ENCODE data around the gene TBCK.
"Not testable (repeated sequence)": the region's sequence is repeated elsewhere in the genome, so short reads cannot be mapped to it uniquely, and the experiment has no call there.

TBCK gene

DNA sequence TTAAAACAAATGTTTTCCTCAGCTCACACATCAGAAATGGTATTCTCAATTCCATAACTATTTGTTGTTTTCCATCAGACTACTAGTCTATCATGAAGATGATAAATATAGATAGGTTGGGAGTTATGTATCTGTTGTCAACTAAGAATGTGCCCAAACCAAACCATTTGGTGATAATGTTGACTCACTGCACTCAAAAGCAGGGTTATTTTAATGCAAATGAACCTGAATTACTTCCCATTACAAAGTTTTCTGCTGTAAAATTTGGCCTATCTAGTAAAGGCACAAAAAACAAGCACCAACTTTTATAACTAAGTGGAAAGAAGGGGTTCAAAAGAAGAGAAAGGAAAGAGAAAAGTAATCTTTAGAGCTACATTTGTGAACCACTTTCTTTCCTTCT, 93.5 kb downstream of the TBCK start:
- no peak for DNase-seq (ENCODE audit: low spot score)

DNA sequence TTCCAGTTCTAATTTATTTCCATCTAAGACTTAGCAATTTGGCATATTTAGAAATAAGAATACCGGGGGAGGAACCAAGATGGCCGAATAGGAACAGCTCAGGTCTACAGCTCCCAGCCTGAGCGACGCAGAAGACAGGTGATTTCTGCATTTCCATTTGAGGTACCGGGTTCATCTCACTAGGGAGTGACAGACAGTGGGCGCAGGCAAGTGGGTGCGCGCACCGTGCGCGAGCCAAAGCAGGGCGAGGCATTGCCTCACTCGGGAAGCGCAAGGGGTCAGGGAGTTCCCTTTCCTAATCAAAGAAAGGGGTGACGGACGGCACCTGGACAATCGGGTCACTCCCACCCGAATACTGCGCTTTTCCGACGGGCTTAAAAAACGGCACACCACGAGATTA, 102.7 kb downstream of the TBCK start:
- not testable (repeated sequence) for DNase-seq (ENCODE audit: low spot score)

DNA sequence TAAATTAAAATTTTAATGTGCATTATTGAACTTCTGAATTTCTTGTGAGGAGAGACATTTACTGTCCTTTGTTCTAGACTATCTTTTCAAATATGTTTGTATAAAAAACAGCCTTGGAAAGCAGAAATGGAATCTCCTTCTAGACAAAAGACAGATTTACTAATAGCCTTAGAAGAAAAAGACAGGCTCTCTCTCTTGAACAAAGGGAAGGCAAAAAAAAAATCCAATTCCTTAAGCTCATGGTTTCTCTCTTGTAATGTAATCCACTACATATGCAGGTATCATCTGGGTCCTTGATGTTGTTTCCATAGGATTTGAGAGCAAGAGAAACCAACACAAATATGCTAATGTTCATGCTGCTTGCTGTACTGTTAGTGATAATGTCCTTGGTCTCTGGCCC, 106.0 kb downstream of the TBCK start:
- DNase-seq (ENCODE audit: low spot score) = no peak

DNA sequence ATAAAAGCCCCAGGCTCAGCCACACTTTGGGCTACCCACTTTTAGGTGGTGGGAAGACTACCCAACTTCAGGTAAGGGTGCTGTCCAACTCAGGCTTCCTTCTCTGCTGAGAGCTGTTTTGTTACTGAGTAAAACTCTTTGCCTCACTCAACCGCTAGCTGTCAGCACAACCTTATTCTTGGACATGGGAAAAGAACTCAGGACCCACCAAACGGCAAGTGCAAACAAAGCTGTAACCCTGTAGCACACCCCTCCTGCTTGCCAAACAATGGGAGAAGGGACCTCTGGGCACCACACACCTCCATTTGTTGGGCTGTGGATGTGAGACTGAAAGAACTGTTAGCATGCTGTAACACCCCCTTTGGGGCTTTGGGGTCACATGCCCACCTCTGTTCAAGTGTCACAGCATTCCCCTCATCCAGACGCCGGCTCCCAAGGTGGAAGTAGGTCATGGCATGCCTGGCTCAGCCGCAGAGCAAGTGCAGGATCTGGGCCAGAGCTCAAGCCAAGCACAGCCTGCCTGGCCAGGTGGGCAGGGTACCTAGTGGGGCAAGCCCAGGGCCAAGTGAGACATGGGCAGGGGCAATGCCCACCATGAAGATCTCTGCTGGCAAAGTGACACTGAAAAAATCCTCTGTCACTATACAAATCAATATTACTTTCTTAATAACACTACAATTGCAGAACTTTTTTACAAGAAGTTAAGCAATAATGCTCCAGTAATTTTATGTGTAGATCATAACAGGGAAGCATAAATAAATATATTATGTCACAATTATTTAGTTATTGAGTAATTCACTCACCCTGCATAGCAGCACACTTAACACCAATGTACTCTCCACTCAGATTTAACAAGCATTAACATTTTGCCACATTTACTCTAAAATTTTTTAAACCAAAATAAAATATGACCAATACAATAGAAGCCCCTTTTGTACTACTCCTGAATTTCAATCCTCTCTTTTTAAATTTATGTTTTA, 107.2 kb downstream of the TBCK start:
- no peak for DNase-seq (ENCODE audit: low spot score)

DNA sequence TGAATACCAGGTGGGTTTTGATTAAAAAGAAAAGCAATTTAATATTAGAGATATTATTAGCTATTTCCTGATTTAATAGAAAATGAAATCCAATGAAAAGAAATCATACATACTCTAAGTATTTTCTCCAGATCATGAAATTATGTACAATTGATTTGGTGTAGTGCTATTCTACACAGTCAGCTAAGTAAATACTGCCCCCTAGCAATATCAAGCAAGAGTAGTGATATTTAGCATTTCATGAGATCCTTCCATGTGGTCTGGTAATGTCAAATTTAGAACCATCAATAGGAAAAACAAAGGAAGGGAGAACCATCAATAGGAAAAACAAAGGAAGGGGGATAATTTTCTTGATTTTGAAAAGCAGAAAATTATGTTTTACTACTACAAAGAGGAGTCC, 114.6 kb downstream of the TBCK start:
- DNase-seq (ENCODE audit: low spot score) = no peak

DNA sequence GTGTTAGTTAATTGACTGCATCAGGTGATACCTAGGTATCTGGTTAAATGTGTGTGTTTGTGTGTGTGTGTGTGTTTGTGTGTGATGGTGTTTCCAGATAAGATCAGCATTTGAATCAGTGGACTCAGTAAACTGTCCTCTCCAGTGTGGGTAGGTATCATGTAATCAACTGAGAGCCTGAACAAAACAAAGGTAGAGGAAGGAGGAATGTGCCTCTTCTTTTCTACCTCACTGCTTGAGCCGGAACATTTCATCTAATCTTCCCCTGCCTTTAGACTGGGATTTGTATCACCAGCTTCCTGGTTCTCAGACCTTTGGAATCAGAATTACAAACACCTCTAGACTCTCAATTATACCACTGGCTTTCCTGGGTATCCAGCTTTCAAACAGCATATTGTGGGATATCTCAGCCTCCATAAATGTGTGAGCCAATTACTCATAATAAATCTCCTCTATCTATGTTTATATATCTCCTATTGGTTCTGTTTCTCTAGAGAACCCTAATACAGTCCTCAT, 120.5 kb downstream of the TBCK start:
- DNase-seq (ENCODE audit: low spot score) = no peak

DNA sequence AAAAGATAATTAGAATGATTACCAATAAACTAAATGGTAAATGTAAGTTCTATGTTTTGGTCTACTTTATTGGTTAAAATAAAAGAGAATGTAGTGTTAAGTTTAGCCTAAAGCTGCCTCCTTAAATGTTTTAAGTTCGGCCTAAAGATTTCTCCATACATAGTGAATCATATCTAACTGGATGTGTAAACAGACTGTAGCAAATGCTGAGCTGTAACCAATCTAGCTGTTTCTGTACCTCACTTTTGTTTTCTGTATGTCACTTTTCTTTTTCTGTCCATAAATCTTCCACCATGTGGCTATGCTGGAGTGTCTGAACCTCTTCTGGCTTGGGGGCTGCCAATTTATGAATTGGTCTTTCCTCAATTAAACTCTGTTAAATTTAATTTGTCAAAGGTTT, 121.2 kb downstream of the TBCK start:
- no peak for DNase-seq (ENCODE audit: low spot score)

DNA sequence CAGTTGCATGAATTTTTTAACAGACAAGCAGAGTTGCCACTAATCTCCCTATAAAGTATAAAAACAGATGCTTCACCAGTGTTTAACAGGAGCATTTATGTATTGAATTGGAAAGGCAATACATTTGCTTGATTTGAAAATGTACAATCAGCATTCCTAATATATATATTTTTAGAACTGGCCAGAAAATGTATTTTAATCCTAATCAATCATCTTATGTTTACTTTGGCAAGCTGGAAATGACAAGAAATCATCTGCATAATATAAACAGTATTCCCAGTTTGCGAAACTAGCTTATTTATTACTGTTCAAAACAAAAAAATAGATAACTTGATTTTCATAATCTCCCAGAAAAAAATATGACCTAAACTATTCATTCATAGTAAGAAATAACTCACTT, 123.9 kb downstream of the TBCK start:
- DNase-seq (ENCODE audit: low spot score) = no peak

DNA sequence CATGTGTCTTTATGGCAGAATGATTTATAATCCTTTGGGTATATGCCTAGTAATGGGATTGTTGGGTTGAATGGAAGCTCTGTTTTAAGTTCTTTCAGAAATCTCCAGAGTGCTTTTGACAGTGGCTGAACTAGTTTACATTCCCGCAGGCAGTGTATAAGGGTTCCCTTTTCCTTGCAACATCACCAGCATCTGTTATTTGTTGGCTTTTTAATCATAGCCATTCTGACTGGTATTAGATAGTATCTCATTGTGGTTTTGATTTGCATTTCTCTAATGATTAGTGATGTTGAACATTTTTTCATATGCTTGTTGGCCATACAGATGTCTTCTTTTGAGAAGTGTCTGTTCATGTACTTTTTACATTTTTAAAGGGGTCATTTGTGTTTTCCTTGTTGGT, 129.8 kb downstream of the TBCK start:
- DNase-seq (ENCODE audit: low spot score) = no peak

DNA sequence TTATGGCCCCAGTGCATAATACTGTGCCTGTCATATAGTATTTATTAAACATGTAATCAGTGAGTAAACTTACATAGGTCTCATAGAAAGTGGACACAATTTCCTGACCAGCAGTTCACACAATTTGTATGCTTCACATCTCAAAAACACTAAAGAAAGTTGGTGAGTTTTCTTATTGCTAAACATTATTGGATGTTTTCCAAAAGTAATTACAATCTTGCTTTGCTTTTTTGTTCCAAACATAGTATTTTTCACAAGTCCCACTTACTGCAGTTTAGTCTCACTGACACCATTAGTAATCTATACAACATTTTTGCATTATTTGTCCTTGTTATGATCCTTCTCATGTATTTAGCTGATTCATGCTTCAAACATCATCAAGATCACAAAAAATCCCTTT, 132.5 kb downstream of the TBCK start:
- DNase-seq (ENCODE audit: low spot score) = no peak

DNA sequence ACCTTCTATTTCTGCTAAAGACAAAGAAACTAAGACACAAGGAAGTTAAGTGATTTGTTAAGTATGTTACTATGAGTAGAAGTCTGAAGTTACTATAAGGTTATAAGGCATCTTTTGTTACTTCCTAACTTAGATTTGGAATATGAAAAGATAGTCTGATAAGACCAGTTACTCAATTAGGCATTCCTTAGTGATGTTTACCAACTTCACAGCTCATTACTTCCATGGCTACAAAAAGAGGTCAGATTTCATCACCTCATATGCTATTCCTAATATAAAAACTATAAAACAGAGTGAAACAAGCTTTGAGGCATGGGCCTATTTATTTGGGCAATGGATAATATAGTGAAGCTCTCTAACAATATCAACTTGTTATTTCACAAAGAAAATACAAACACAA, 143.1 kb downstream of the TBCK start:
- DNase-seq (ENCODE audit: low spot score) = no peak

DNA sequence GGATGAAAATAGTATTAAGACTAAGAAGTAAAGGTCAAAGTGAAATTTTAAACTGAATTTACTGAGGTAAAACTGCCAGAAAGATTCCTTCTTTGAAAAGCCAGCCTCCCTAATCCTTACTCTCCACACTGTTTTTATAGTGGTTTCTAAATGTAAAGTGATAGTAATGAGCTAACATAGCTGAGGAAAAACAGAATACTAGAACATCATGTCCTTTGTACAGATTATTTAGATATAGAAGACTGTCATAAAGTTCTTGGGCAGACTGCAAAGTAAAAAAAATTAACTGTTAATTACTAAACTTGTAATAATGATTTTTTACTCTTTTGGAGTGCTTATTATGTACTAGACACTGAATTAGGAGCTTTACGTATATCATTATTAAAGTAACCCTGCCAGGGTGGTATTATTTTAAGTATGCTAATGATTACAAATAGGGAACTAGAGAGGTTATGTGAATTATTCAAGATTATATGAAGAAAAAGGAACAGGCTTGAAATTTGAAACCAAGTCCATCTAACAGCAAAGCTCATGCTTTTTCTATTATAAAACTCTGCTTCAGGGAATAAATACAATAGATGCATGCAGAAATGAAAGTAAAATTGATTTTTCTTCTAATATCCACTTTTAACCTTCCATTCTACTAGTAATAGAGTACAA, 150.5 kb downstream of the TBCK start:
- no peak for DNase-seq (ENCODE audit: low spot score)

DNA sequence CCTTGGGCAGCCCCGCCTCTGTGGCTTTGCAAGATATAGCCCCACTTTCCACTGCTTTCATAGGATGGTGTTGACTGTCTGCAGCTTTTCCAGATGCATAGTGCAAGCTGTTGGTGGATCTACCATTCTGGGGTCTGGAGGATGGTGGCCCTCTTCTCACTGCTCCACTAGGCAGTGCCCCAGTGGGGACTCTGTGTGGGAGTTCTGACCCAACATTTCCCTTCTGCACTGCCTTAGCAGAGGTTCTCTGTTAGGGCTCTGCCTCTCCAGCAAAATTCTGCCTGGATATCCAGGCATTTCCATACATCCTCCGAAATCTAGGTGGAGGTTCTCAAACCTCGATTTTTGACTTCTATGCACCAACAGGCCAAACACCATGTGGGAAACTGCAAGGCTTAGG, 153.7 kb downstream of the TBCK start:
- no peak for DNase-seq (ENCODE audit: low spot score)

DNA sequence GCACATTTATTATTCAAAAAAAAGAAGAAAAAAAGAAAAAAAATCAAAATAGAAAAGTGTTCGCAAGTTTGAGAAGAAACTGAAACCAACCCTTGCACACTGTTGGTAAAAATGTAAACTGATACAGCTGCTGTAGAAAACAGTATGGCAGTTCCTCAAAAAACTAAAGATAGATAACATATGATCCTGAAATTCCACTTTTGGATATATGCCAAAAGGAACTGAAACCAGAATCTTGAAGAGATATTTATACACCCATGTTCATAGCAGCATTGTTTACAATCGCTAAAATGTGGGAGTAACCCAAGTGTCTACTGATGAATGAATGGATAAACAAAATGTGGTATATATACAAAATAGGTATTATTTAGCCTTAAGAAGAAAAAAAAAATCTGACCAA, 155.4 kb downstream of the TBCK start:
- DNase-seq (ENCODE audit: low spot score) = no peak

DNA sequence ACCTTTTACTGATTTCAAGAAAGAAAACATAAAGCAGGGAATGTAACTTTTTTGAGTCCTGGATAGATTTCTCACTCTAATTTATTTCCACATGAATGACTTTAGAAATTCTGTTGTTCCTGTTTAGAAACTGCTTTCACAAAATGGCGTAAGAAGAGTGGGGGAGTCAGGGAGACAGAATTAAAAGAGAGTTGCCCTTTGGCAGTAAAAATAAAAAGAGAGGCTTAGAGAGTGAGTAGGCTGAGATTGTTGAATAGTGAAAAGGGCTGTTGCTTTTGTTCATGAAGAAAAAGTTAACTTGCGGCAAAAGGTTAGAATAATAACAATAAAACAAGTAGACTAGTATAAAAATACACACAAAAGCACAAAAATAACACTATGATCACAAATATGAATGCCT, 166.1 kb downstream of the TBCK start:
- no peak for DNase-seq (ENCODE audit: low spot score)

DNA sequence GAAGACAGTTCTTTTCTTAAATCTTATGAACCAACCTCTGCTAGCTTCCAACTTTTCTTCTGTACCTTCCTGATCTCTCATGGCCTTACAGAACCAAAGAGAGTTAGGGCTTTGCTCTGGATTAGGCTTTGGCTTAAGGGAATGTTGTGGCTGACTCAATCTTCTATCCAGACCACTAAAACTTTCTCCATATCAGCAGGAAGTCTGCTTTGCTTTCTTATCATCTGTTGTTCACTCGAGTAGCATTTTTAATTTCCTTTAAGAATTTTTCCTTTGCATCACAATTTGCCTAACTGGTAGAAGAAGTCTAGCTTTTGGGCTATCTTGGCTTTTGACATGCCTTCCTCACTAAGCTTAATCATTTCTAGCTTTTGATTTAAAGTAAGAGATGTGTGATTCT, 167.0 kb downstream of the TBCK start:
- no peak for DNase-seq (ENCODE audit: low spot score)

DNA sequence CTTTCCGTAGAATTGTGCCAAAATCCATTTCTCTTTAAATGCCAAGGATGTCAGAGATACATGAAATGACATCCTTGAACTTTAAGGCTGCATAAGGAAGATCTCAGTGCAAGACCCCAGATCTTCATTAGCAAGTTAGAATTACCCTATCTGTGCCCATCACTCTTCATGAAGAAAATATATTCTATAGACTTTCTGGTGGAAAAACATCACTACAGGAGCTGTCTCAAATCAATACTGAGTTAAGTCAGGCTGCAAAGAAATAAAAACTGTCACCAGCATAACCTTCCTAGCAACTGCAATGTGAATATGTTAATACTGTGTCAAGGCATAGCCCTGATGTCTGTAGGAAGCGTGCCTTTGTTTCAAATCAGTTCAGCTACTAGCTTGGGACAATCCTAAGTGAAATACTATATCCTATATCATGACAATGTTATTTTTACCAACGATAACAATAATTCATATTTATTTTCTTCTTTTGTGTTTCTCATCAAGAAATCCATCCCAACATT, 173.3 kb downstream of the TBCK start:
- DNase-seq (ENCODE audit: low spot score) = no peak

DNA sequence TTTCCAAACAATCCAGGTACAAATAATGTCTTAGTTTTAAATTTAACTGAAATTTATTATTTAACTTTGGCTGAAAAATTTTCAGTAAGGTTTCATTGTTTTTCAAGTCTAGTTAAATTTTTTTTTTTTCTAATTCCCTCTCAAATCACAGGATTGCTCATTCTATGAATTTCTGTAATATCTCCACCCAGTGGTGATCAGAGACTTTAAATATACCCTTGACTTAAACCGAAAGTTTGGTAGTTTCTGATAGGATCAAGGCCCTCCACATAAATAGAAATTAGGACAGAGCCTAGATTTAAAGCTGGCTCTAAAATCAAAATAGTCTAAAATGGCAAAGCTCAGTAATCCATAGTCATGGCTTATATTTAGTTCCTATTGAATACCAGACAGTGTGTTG, 175.4 kb downstream of the TBCK start:
- DNase-seq (ENCODE audit: low spot score) = no peak

DNA sequence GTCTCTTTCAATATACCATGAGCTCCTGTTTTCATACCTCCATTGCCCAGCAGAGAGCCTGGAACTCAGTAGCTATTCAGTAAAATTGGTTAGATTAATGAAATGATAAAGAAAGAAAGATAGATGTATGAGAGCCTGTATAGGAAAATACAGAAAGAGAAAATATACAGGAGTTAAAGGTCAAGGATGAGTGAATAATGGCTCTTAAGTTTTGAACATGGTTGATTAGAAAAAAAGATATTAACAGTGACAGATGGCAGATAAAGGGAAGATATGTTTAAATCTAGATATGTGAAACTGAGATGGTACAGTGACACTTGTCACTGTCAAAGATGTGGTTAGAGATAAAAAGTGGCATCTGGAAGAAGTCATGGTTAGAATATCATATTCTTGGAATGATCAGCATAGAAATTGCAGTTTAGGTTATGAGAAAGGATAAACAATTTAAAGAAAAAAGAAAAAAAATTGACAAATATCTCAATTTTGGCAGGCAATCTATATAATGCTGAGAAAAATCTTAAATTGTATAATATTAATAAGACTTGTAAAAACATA, 179.2 kb downstream of the TBCK start:
- DNase-seq (ENCODE audit: low spot score) = no peak

DNA sequence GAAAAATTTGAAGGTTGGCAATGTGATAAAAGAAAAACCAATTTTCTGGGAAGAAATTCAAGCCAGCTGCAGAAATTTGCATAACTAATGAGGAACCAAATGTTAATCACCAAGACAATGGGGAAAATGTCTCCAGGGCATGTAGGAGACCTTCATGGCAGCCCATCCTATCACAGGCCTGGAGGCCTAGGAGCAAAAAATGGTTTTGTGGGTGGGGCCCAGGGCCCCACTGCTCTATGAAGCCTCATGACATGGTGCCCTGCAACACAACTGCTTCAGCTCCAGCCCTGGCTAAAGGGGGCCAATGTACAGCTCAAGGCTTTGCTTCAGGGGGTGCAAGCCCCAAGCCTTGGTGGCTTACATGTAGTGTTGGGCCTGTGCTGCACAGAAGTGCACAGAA, 184.0 kb downstream of the TBCK start:
- DNase-seq (ENCODE audit: low spot score) = no peak

DNA sequence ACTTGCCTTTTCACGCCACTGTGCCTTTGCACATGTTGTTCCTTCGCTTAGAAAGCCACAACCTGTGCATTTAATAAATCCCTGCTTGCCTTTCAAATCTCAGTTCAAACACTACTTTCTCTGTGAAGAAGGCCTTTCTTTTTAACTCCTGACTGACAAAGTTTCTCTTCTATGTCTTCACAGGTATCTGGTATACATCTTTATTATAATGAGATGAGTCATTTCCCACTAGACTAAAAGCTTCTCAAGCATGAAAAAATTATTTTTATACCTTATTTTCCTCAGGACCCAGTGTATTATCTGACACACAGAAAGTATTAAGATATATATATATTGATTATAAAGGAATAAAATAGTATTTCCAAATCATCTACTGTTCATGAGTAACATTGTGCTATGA, 189.9 kb downstream of the TBCK start:
- no peak for DNase-seq (ENCODE audit: low spot score)

DNA sequence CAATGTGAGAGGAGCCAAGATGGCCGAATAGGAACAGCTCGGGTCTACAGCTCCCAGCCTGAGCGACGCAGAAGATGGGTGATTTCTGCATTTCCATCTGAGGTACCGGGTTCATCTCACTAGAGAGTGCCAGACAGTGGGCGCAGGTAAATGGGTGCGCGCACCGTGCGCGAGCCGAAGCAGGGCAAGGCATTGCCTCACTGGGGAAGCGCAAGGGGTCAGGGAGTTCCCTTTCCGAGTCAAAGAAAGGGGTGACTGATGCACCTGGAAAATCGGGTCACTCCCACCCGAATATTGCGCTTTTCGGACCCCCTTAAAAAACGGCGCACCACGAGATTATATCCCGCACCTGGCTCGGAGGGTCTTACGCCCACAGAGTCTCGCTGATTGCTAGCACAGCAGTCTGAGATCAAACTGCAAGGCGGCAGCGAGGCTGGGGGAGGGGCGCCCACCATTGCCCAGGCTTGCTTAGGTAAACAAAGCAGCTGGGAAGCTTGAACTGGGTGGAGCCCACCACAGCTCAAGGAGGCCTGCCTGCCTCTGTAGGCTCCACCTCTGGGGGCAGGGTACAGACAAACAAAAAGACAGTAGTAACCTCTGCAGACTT, 196.0 kb downstream of the TBCK start:
- not testable (repeated sequence) for DNase-seq (ENCODE audit: low spot score)
